DND-41 (cell line): Measurements from ENCODE around the gene PDIA6.

Experiments
- ATAC-seq: fragments of 200-7000 bp; cut with Tn5 transposase; 3 replicates; pipeline ENCODE4 v1.9.1; 2021; ENCODE audit warnings: low read depth; ENCODE audit not compliant: insufficient read depth
- DNase-seq: peaks from one replicate; pipeline ENCODE4 v3.0.0-alpha.2; 2020
- H2AFZ ChIP-seq: 2 replicates; pipeline ENCODE4 v1.6.0; 2012; ENCODE audit warnings: low read depth, low read length
- H3K27ac ChIP-seq: 2 replicates; pipeline ENCODE4 v1.5.1; 2012; ENCODE audit warnings: low read length, inconsistent platforms
- H3K27me3 ChIP-seq: fragments of 200-600 bp; sonication (generic); 2 replicates; pipeline ENCODE4 v1.6.0; 2012; ENCODE audit warnings: low read length, mild to moderate bottlenecking, inconsistent platforms; ENCODE audit not compliant: insufficient read depth, poor library complexity
- H3K36me3 ChIP-seq: 2 replicates; pipeline ENCODE4 v1.5.1; 2012; ENCODE audit warnings: low read length, inconsistent platforms; ENCODE audit not compliant: insufficient read depth
- H3K4me1 ChIP-seq: 2 replicates; pipeline ENCODE4 v1.5.1; 2012; ENCODE audit warnings: mild to moderate bottlenecking, low read length; ENCODE audit not compliant: insufficient read depth
- H3K4me2 ChIP-seq: 2 replicates; pipeline ENCODE4 v1.6.0; 2012; ENCODE audit warnings: mild to moderate bottlenecking, moderate library complexity, low read length, inconsistent platforms; ENCODE audit not compliant: insufficient read depth
- H3K4me3 ChIP-seq, 2 experiments: fragments of 200-600 bp in 1 of 2; shearing (Covaris generic) in 1 of 2; 2 replicates each; pipeline ENCODE4 v1.5.1; 2012 to 2016; ENCODE audit warnings: inconsistent platforms in 2 of 2, low read length in 2 of 2, mild to moderate bottlenecking in 2 of 2, low read depth in 1 of 2, moderate library complexity in 1 of 2
- H3K79me2 ChIP-seq: 2 replicates; pipeline ENCODE4 v1.6.0; 2012; ENCODE audit warnings: low read length, inconsistent platforms; ENCODE audit not compliant: insufficient read depth
- H3K9ac ChIP-seq: 2 replicates; pipeline ENCODE4 v1.6.0; 2012; ENCODE audit warnings: low read depth, mild to moderate bottlenecking, inconsistent platforms, low read length, moderate library complexity
- H3K9me3 ChIP-seq: 2 replicates; pipeline ENCODE4 v1.5.1; 2012; ENCODE audit warnings: low read length, moderate library complexity, mild to moderate bottlenecking, inconsistent platforms; ENCODE audit not compliant: insufficient read depth, severe bottlenecking
- H4K20me1 ChIP-seq: 2 replicates; pipeline ENCODE4 v1.6.0; 2012; ENCODE audit warnings: low read length; ENCODE audit not compliant: insufficient read depth
- EZH2 ChIP-seq: IDR thresholded peaks from 3 replicates; pipeline ENCODE4 v1.6.1; 2012; ENCODE audit warnings: borderline replicate concordance, low read depth, mild to moderate bottlenecking, moderate library complexity, low read length, inconsistent platforms; ENCODE audit not compliant: severe bottlenecking
- TF ChIP-seq, protein P1 (sequence below): IDR thresholded peaks from 2 replicates; pipeline ENCODE4 v1.5.1; 2012; ENCODE audit warnings: borderline replicate concordance, low read length, moderate library complexity, mild to moderate bottlenecking; ENCODE audit not compliant: poor library complexity, severe bottlenecking; ENCODE audit errors: extremely low read depth

Gene PDIA6

DNA sequence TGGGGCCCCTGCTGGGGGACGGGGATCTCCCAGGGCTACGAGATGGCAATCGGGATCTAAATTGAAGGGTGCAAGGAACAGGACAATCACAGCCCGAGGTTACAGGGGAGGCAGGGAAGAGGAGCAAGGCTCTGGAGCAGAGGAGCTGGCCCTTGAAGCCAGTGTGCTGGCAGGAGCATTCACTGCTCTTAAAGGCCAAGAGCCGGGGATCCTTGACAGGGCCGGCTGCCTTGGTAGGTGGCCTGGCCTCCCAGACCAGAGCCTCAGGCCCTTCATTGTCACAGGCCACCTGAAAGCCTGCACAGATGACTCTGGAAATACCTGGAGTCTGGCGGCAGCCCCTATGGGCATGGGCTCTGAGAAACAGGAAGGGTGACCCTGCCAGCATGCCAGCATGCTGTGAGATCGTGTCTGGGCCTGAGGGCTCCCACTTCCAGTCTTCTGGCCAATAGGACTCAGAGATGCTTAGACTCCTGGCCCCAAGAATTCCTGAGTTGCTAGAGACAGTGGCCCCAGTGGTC is 38.7 kb downstream of the PDIA6 start:
- H3K27ac ChIP-seq, result no peak overlapping the region

GRCh38 chr2:10772868-10773215 is 39.7 kb downstream of the PDIA6 start:
- no peak overlapping the region for H2AFZ ChIP-seq

More for the DNA sequence above, 38.7 kb downstream of the PDIA6 start:
- no peak overlapping the region for H3K4me3 ChIP-seq
- no peak overlapping the region for H3K4me2 ChIP-seq
- no peaks in the 10 kb centered on the region for H3K27me3 ChIP-seq
- H3K4me1 ChIP-seq, result no peaks in the 10 kb centered on the region
- no peak overlapping the region for H2AFZ ChIP-seq
- no peaks in the 10 kb centered on the region for H3K9me3 ChIP-seq
- DNase-seq, result no peak
- no peak for ATAC-seq
- no peaks in the 10 kb centered on the region for H3K79me2 ChIP-seq
- no peak overlapping the region for H3K9ac ChIP-seq
- peaks cover 13% of the 10 kb centered on the region for H3K36me3 ChIP-seq
- no peak for TF ChIP-seq EZH2
- TF ChIP-seq, protein P1, sequence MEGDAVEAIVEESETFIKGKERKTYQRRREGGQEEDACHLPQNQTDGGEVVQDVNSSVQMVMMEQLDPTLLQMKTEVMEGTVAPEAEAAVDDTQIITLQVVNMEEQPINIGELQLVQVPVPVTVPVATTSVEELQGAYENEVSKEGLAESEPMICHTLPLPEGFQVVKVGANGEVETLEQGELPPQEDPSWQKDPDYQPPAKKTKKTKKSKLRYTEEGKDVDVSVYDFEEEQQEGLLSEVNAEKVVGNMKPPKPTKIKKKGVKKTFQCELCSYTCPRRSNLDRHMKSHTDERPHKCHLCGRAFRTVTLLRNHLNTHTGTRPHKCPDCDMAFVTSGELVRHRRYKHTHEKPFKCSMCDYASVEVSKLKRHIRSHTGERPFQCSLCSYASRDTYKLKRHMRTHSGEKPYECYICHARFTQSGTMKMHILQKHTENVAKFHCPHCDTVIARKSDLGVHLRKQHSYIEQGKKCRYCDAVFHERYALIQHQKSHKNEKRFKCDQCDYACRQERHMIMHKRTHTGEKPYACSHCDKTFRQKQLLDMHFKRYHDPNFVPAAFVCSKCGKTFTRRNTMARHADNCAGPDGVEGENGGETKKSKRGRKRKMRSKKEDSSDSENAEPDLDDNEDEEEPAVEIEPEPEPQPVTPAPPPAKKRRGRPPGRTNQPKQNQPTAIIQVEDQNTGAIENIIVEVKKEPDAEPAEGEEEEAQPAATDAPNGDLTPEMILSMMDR, result no peak
- H4K20me1 ChIP-seq, result peaks cover 21% of the 10 kb centered on the region

DNA sequence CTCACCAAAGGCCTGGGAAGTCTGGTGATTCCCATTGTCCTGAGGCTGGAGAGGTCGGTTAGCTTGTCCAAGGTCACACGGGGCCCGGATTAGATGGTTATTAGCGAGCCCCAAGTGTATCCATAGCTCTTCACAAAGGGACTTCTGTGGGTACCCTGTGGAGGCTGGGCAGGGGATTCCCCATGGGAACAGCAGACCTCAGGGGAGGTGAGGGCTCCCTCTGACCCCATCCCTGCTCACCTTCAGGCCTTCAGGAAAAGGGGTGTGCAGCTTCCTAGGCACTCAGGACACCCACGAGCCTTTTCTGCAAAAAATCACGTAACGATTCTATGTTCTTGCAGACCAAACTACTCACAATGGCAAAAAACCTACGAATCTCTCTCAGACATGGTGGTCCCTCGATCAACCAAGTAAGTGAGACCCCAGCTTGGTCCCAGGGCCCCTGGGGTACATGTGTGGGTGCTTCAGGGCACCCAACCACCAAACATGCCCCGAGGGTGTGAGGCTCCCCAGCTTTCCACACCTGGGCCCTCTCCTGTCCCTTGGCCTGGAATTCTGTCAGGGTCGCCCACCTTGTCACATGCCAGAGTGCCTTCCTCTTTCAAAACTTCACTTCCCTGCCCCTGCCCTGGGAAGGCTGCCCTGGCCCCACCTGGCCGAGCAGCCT is 40.3 kb downstream of the PDIA6 start:
- no peak for ATAC-seq

More at GRCh38 chr2:10772868-10773215, 39.7 kb downstream of the PDIA6 start:
- Histone ChIP-seq H3K36me3 (peaks cover 3% of the 10 kb centered on the region), H3K27me3 (no peaks in the 10 kb centered on the region), H3K9ac (no peak overlapping the region), H4K20me1 (peaks cover 11% of the 10 kb centered on the region; the same call in 1 of the 2 replicates), H3K27ac (no peak overlapping the region), H3K4me1 (no peaks in the 10 kb centered on the region), H3K4me2 (no peak overlapping the region), H3K79me2 (no peaks in the 10 kb centered on the region), H3K9me3 (no peaks in the 10 kb centered on the region), H3K4me3 (no peak overlapping the region)
- DNase-seq, result no peak
- no peak for ATAC-seq
- TF ChIP-seq, protein P1, result no peak
- no peak for TF ChIP-seq EZH2

More for the DNA sequence above, 40.3 kb downstream of the PDIA6 start:
- Histone ChIP-seq H4K20me1 (peaks cover 11% of the 10 kb centered on the region; the same call in 1 of the 2 replicates), H3K9ac (no peak overlapping the region), H3K36me3 (no peaks in the 10 kb centered on the region), H2AFZ (no peak overlapping the region), H3K27ac (no peak overlapping the region), H3K4me2 (no peak overlapping the region), H3K4me3 (no peak overlapping the region), H3K4me1 (no peaks in the 10 kb centered on the region), H3K9me3 (no peaks in the 10 kb centered on the region), H3K27me3 (no peaks in the 10 kb centered on the region), H3K79me2 (no peaks in the 10 kb centered on the region)
- DNase-seq, result no peak
- TF ChIP-seq, protein P1, result no peak
- no peak for TF ChIP-seq EZH2
